OCI-LY3 (cell line): ENCODE data around the gene MAP3K4.

Experiments used
- EZH2phosphoT487 ChIP-seq: fragments of 200-600 bp; shearing (Covaris generic); IDR thresholded peaks from 2 replicates; pipeline ENCODE4 v1.6.1; 2018; ENCODE audit warnings: antibody characterized with exemption, mixed run types, low read depth
- TF ChIP-seq, protein P1 (sequence below): fragments of 200-600, 300-600 bp; sonication (generic); IDR thresholded peaks from 2 replicates; pipeline ENCODE4 v1.5.1; 2014; ENCODE audit warnings: antibody characterized with exemption, low read length, low read depth

DNA sequence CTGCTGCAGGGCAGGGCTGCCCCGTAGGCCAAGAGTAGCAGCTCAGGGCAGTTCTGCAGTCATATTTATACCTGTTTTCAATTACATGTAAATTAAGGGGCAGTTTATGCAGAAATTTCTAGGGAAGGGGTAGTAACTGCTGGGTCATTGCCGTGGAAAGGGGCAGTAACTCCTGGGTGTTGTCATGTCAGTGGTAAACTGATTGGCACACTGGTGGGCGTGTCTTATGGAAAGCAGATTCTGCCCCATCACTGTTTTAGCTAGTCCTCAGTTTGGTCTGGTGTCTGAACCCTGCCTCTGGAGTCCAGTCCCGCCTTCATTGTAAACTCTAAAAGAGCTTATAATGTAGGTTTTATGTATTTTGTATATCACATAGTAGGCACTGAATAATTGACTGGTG, 22.1 kb downstream of the MAP3K4 start:
- TF ChIP-seq, protein P1, sequence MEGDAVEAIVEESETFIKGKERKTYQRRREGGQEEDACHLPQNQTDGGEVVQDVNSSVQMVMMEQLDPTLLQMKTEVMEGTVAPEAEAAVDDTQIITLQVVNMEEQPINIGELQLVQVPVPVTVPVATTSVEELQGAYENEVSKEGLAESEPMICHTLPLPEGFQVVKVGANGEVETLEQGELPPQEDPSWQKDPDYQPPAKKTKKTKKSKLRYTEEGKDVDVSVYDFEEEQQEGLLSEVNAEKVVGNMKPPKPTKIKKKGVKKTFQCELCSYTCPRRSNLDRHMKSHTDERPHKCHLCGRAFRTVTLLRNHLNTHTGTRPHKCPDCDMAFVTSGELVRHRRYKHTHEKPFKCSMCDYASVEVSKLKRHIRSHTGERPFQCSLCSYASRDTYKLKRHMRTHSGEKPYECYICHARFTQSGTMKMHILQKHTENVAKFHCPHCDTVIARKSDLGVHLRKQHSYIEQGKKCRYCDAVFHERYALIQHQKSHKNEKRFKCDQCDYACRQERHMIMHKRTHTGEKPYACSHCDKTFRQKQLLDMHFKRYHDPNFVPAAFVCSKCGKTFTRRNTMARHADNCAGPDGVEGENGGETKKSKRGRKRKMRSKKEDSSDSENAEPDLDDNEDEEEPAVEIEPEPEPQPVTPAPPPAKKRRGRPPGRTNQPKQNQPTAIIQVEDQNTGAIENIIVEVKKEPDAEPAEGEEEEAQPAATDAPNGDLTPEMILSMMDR: no peak
- no peak for TF ChIP-seq EZH2phosphoT487
